Loucy (cell line): Measurements from ENCODE around the gene HYLS1.

ENCODE experiments used
- EZH2phosphoT487 ChIP-seq: fragments of 200-600 bp; IDR thresholded peaks from 2 replicates; pipeline ENCODE4 v1.6.1; 2018; ENCODE audit warnings: antibody characterized with exemption, mild to moderate bottlenecking, moderate library complexity, borderline replicate concordance
- TF ChIP-seq, protein P1 (sequence below): fragments of 200-600 bp; sonication (generic); conservative IDR thresholded peaks from 2 replicates; pipeline ENCODE4 v1.5.1; 2014; ENCODE audit warnings: mild to moderate bottlenecking, antibody characterized with exemption, low read length

DNA sequence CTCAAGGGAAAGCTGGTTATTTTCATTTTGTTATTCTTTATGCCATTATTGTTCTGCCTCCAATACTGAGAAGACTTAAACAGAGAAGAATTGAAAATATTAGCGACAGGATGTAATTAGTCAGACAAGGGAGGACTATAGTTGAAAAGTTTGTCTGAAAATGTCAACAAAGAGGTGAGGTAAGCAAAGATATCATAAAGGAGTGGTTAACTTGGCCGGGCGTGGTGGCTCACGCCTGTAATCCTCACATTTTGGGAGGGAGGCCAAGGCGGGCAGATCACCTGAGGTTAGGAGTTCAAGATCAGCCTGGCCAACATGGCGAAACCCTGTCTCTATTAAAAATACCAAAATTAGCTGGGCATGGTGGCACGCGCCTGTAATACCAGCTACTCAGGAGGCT is 4.1 kb upstream of the HYLS1 start:
- TF ChIP-seq, protein P1, sequence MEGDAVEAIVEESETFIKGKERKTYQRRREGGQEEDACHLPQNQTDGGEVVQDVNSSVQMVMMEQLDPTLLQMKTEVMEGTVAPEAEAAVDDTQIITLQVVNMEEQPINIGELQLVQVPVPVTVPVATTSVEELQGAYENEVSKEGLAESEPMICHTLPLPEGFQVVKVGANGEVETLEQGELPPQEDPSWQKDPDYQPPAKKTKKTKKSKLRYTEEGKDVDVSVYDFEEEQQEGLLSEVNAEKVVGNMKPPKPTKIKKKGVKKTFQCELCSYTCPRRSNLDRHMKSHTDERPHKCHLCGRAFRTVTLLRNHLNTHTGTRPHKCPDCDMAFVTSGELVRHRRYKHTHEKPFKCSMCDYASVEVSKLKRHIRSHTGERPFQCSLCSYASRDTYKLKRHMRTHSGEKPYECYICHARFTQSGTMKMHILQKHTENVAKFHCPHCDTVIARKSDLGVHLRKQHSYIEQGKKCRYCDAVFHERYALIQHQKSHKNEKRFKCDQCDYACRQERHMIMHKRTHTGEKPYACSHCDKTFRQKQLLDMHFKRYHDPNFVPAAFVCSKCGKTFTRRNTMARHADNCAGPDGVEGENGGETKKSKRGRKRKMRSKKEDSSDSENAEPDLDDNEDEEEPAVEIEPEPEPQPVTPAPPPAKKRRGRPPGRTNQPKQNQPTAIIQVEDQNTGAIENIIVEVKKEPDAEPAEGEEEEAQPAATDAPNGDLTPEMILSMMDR, result no peak
- no peak for TF ChIP-seq EZH2phosphoT487
